H1 (cell line): Measurements from ENCODE around the gene OIP5. TPM values are rescaled to one million over a fixed set of nuclear protein-coding genes. Genes with fewer than 3 reads are reported as not detected.

Experiments used
- CTCF ChIA-PET: fragments of 300-600 bp; sonication (Branson Sonifier 250); formaldehyde crosslinking; loops from one replicate; lab custom pipeline; 2021; ENCODE audit not compliant: partially characterized antibody; lab: Charles Lee
- POLR2A ChIA-PET: fragments of 300-600 bp; sonication (Branson Sonifier 250); formaldehyde crosslinking; loops from one replicate; lab custom pipeline; 2021; ENCODE audit warnings: inconsistent platforms; ENCODE audit not compliant: partially characterized antibody; lab: Charles Lee
- DNase-seq, 2 experiments: peaks; one replicate each; pipeline versions ENCODE4 v3.0.0 to v3.0.0-alpha.2; 2010 to 2022; ENCODE audit warnings: low spot score in 2 of 2, low read depth in 1 of 2, mixed read lengths in 1 of 2
- FAIRE-seq: peaks from 2 replicates; lab custom pipeline; 2011; peaks lifted over from hg19 to GRCh38; lab: Jason Lieb, UNC
- H2AFZ ChIP-seq: 2 replicates; pipeline ENCODE4 v1.8.1; 2012; ENCODE audit warnings: low read length, inconsistent platforms
- H2AK5ac ChIP-seq: 2 replicates; pipeline ENCODE4 v1.6.1; 2013; ENCODE audit warnings: low read depth, low read length
- H2BK120ac ChIP-seq: replicated peaks from 2 replicates; pipeline ENCODE3; 2013; ENCODE audit warnings: low read depth, low read length, inconsistent platforms
- H2BK12ac ChIP-seq: 2 replicates; pipeline ENCODE4 v1.6.1; 2013; ENCODE audit warnings: low read depth, low read length
- H2BK15ac ChIP-seq: 2 replicates; pipeline ENCODE4 v1.6.1; 2013; ENCODE audit warnings: low read length
- H2BK20ac ChIP-seq: 2 replicates; pipeline ENCODE4 v1.6.1; 2013; ENCODE audit warnings: low read length
- H2BK5ac ChIP-seq: 2 replicates; pipeline ENCODE4 v1.6.1; 2013; ENCODE audit warnings: low read depth, low read length
- H3K14ac ChIP-seq: 2 replicates; pipeline ENCODE4 v1.6.1; 2013; ENCODE audit warnings: inconsistent platforms; ENCODE audit not compliant: insufficient read length
- H3K18ac ChIP-seq: 2 replicates; pipeline ENCODE4 v1.6.1; 2013; ENCODE audit warnings: low read length; ENCODE audit errors: extremely low read depth
- H3K23ac ChIP-seq: 2 replicates; pipeline ENCODE4 v1.6.1; 2013; ENCODE audit warnings: inconsistent platforms; ENCODE audit not compliant: insufficient read length
- H3K23me2 ChIP-seq: 2 replicates; pipeline ENCODE4 v1.6.1; 2013; ENCODE audit warnings: low read depth, low read length
- H3K27ac ChIP-seq: 2 replicates; pipeline ENCODE4 v1.6.1; 2011; ENCODE audit warnings: low read depth, low read length, inconsistent platforms
- H3K27me3 ChIP-seq, 4 experiments: replicated peaks in 1 of 4; 1 replicate in 1 of 4; 2 replicates in 3 of 4; pipeline versions ENCODE4 v1.6.1 to v1.8.1; 2011 to 2013; ENCODE audit warnings: low read length in 3 of 4, mild to moderate bottlenecking in 3 of 4, inconsistent platforms in 2 of 4, mixed read lengths in 2 of 4, moderate library complexity in 1 of 4; ENCODE audit not compliant: control insufficient read depth in 3 of 4, insufficient read depth in 3 of 4; ENCODE audit errors: extremely low read depth in 1 of 4
- H3K36me3 ChIP-seq, 4 experiments: 2 replicates each; pipeline versions ENCODE4 v1.6.1 to v1.8.1; 2011 to 2013; ENCODE audit warnings: mild to moderate bottlenecking in 4 of 4, low read length in 3 of 4, moderate library complexity in 2 of 4, control low read depth in 1 of 4, inconsistent platforms in 1 of 4; ENCODE audit not compliant: insufficient read depth in 4 of 4, control insufficient read depth in 2 of 4
- H3K4ac ChIP-seq: replicated peaks from 2 replicates; pipeline ENCODE3; 2013; ENCODE audit warnings: low read length, low read depth, mixed read lengths, inconsistent platforms; ENCODE audit not compliant: insufficient read length
- H3K4me1 ChIP-seq, 4 experiments: replicated peaks in 1 of 4; 1 replicate in 1 of 4; 2 replicates in 3 of 4; pipeline versions ENCODE4 v1.6.1 to v1.8.1; 2011 to 2013; ENCODE audit warnings: low read length in 3 of 4, inconsistent platforms in 2 of 4, mixed read lengths in 1 of 4; ENCODE audit not compliant: insufficient read depth in 4 of 4, control insufficient read depth in 3 of 4
- H3K4me2 ChIP-seq, 2 experiments: 2 replicates each; pipeline versions ENCODE4 v1.6.1 to v1.8.1; 2011 to 2013; ENCODE audit warnings: low read depth in 2 of 2, low read length in 2 of 2, control low read depth in 1 of 2, inconsistent platforms in 1 of 2, mild to moderate bottlenecking in 1 of 2; ENCODE audit not compliant: insufficient read depth in 1 of 2
- H3K4me3 ChIP-seq, 4 experiments: fragments of 200-600, 300-600 bp in 1 of 4; sonication (generic), shearing (Covaris generic), sonication (Bioruptor Twin) in 1 of 4; 2 replicates each; pipeline versions ENCODE4 v1.5.1 to v1.8.1; 2011 to 2016; ENCODE audit warnings: low read length in 4 of 4, low read depth in 3 of 4, control low read depth in 2 of 4, inconsistent platforms in 2 of 4, mild to moderate bottlenecking in 2 of 4, mixed read lengths in 1 of 4, moderate library complexity in 1 of 4; ENCODE audit not compliant: insufficient read depth in 2 of 4; ENCODE audit errors: extremely low read depth in 1 of 4
- H3K56ac ChIP-seq: replicated peaks from 2 replicates; pipeline ENCODE3; 2013; ENCODE audit warnings: low read depth, mild to moderate bottlenecking, mixed read lengths, low read length, inconsistent platforms; ENCODE audit not compliant: insufficient read length
- H3K79me1 ChIP-seq: 2 replicates; pipeline ENCODE4 v1.6.1; 2013; ENCODE audit warnings: low read depth, low read length, control low read depth
- H3K79me2 ChIP-seq, 2 experiments: 2 replicates each; pipeline versions ENCODE4 v1.6.1 to v1.8.1; 2012 to 2013; ENCODE audit warnings: low read length in 2 of 2, mild to moderate bottlenecking in 2 of 2, inconsistent platforms in 1 of 2; ENCODE audit not compliant: insufficient read depth in 2 of 2, control insufficient read depth in 1 of 2
- H3K9ac ChIP-seq, 4 experiments: replicated peaks in 1 of 4; 1 replicate in 1 of 4; 2 replicates in 3 of 4; pipeline versions ENCODE4 v1.6.1 to v1.8.1; 2011 to 2013; ENCODE audit warnings: low read depth in 3 of 4, low read length in 3 of 4, control low read depth in 2 of 4, mild to moderate bottlenecking in 2 of 4, moderate library complexity in 2 of 4, inconsistent platforms in 1 of 4; ENCODE audit errors: extremely low read depth in 1 of 4
- H3K9me3 ChIP-seq, 2 experiments: 2 replicates each; pipeline versions ENCODE4 v1.6.1 to v1.8.1; 2012 to 2013; ENCODE audit warnings: mild to moderate bottlenecking in 2 of 2, moderate library complexity in 2 of 2, control low read depth in 1 of 2, inconsistent platforms in 1 of 2, low read depth in 1 of 2, low read length in 1 of 2, mixed read lengths in 1 of 2; ENCODE audit not compliant: insufficient read depth in 2 of 2
- H4K20me1 ChIP-seq, 2 experiments: replicated peaks in 1 of 2; 2 replicates each; pipeline versions ENCODE3 to v1.8.1; 2011 to 2013; ENCODE audit warnings: inconsistent platforms in 2 of 2, low read length in 2 of 2, mild to moderate bottlenecking in 1 of 2; ENCODE audit not compliant: insufficient read depth in 2 of 2, control insufficient read depth in 1 of 2
- H4K5ac ChIP-seq: 2 replicates; pipeline ENCODE4 v1.6.1; 2013; ENCODE audit warnings: low read length, low read depth, mixed read lengths, inconsistent platforms; ENCODE audit not compliant: insufficient read length
- H4K8ac ChIP-seq: 2 replicates; pipeline ENCODE4 v1.8.0; 2013; ENCODE audit warnings: mild to moderate bottlenecking, moderate library complexity, low read length, inconsistent platforms; ENCODE audit not compliant: insufficient read depth; ENCODE audit errors: extremely low read depth
- H4K91ac ChIP-seq: replicated peaks from 2 replicates; pipeline ENCODE3; 2013; ENCODE audit warnings: low read length, mixed read lengths, inconsistent platforms; ENCODE audit not compliant: insufficient read length
- CBX8 ChIP-seq: fragments of 300-800, 300-1000 bp; sonication (generic); IDR thresholded peaks from 2 replicates; pipeline ENCODE4 v1.7.1; 2016; ENCODE audit warnings: low read depth, low read length, borderline replicate concordance
- CHD1 ChIP-seq: IDR thresholded peaks from 2 replicates; pipeline ENCODE4 v1.6.1; 2012; ENCODE audit warnings: low read depth, low read length, improper control_type of control experiment
- GABPA ChIP-seq: IDR thresholded peaks from 2 replicates; pipeline ENCODE4 v1.6.1; 2011; ENCODE audit warnings: mild to moderate bottlenecking, low read length, moderate library complexity, borderline replicate concordance; ENCODE audit not compliant: insufficient read depth
- JUN ChIP-seq: IDR thresholded peaks from 2 replicates; pipeline ENCODE4 v1.6.1; 2011; ENCODE audit warnings: low read depth, mild to moderate bottlenecking, improper control_type of control experiment, low read length
- KDM5A ChIP-seq: fragments of 200-600 bp; IDR thresholded peaks from 2 replicates; pipeline ENCODE4 v1.7.1; 2012; ENCODE audit warnings: mild to moderate bottlenecking, low read length, inconsistent platforms, mixed read lengths
- MAX ChIP-seq: IDR thresholded peaks from 2 replicates; pipeline ENCODE4 v1.6.1; 2012; ENCODE audit warnings: inconsistent platforms
- POU5F1 ChIP-seq: IDR thresholded peaks from 2 replicates; pipeline ENCODE4 v1.6.1; 2011; ENCODE audit warnings: low read depth, mild to moderate bottlenecking, low read length, moderate library complexity
- RXRA ChIP-seq: IDR thresholded peaks from 2 replicates; pipeline ENCODE4 v1.6.1; 2011; ENCODE audit warnings: low read depth, mild to moderate bottlenecking, low read length, moderate library complexity; ENCODE audit not compliant: insufficient read depth
- SIN3A ChIP-seq, 2 experiments: IDR thresholded peaks in 1 of 2; conservative IDR thresholded peaks in 1 of 2; 2 replicates each; pipeline ENCODE4 v1.6.1; 2011 to 2012; ENCODE audit warnings: low read length in 2 of 2, improper control_type of control experiment in 1 of 2, low read depth in 1 of 2, mild to moderate bottlenecking in 1 of 2
- SRF ChIP-seq: IDR thresholded peaks from 2 replicates; pipeline ENCODE4 v1.6.1; 2011; ENCODE audit warnings: mild to moderate bottlenecking, low read depth, low read length, moderate library complexity
- WGBS, 2 experiments: shearing (Covaris generic) in 1 of 2; methylation state at CpG; one replicate each; pipeline versions ENCODE4 v1.1.6 to v1.1.7; 2013 to 2015; ENCODE audit warnings: low lambda C conversion rate in 2 of 2, mixed read lengths in 2 of 2, inconsistent platforms in 1 of 2, low coverage in 1 of 2, missing lambda C conversion rate in 1 of 2; ENCODE audit not compliant: insufficient replicate concordance in 2 of 2, insufficient coverage in 1 of 2, insufficient read length in 1 of 2; ENCODE audit errors: extremely low coverage in 1 of 2, missing lambda C conversion rate in 1 of 2; 5-methylcytosine and 5-hydroxymethylcytosine counted together
- polyA plus RNA-seq, 7 experiments: library from polyadenylated mRNA; depleted of rRNA in 3 of 7; stranded (reverse) in 5 of 7; unstranded in 2 of 7; fragments of >200 nt in 5 of 7; fragments of 200-250 nt in 2 of 7; gene quantifications; 1 replicate in 5 of 7; 2 replicates in 1 of 7; 4 replicates in 1 of 7; pipeline versions ENCODE4 v1.2.1 to v1.2.3, GENCODE V29; 2011 to 2013; ENCODE audit warnings: missing spikeins in 2 of 7, mixed read lengths in 2 of 7
- total RNA-seq: library from RNA; stranded (reverse); fragmentation: NEBNext Ultra II Directional; extraction: Animal tissue kit (Norgen Biotek cat#: 25700); gene quantifications from 2 replicates; pipeline ENCODE4 v1.2.1, GENCODE V29; 2021

OIP5 gene
- total and polyA plus RNA-seq, 2 of the 8 experiments (the other 6 are each of a cell fraction or from before 2014, with no cell fraction given), result 34.8 to 44.5 TPM

- Histone ChIP-seq H2BK15ac (no peak overlapping the region), H3K27ac (no peak overlapping the region), H3K56ac (no peak overlapping the region), H3K9ac (no peak overlapping the region), H3K9me3 (peaks cover 0 to 12% of the 10 kb centered on the region in 2 experiments; a peak in 1 of 4 replicates), H3K27me3 (no peaks in the 10 kb centered on the region), H3K23me2 (no peaks in the 10 kb centered on the region), H3K18ac (no peak overlapping the region), H2BK5ac (no peak overlapping the region), H2AFZ (no peak overlapping the region), H3K23ac (no peak overlapping the region), H3K14ac (no peak overlapping the region), H2BK12ac (no peak overlapping the region), H3K4me1 (no peaks in the 10 kb centered on the region), H2BK120ac (no peak overlapping the region), H3K4me2 (no peak overlapping the region), H3K79me2 (no peaks in the 10 kb centered on the region), H3K4ac (no peak overlapping the region), H4K20me1 (peaks cover 0 to 2% of the 10 kb centered on the region in 2 experiments), H2BK20ac (no peak overlapping the region), H4K91ac (no peak overlapping the region), H3K36me3 (peaks cover 14 to 74% (median 51%) of the 10 kb centered on the region in 4 experiments), H4K5ac (no peak overlapping the region), H4K8ac (no peak overlapping the region), H2AK5ac (no peak overlapping the region), H3K79me1 (no peaks in the 10 kb centered on the region), H3K4me3 (no peak overlapping the region)
- ChIA-PET POLR2A (no interaction called here), CTCF (no interaction called here)
- 80% methylated on average over 3 of the region's 4 CpGs; no CpG with 5 or more reads in 1 of the 2 experiments for WGBS, 2 experiments
- DNase-seq (no peak), FAIRE-seq (no peak)
- TF ChIP-seq SRF (no peak), CBX8 (no peak), SIN3A (conservative IDR thresholded peaks at IDR 0.05 in 1 of 2, IDR thresholded peaks at IDR 0.05 in 1 of 2; ENCODE audit: low read depth in 1 of 2, low read length in 2 of 2) (no peak), POU5F1 (no peak), CHD1 (no peak), KDM5A (no peak), RXRA (no peak), MAX (no peak), JUN (no peak), GABPA (no peak)
Measured at GRCh38 chr15:41377978-41378377, 45.6 kb upstream of the OIP5 start.
